ENCODE measurements around the gene SPAM1.
"Not testable (repeated sequence)": the region's sequence is repeated elsewhere in the genome, so short reads cannot be mapped to it uniquely, and the experiment has no call there.

SPAM1 gene

GRCh38 chr7:123998921-123999320, 73.9 kb downstream of the SPAM1 start:
- FAIRE-seq = no peak
- TF ChIP-seq POU2F2 (IDR thresholded peaks at IDR 0.05; ENCODE audit: low read depth, low read length) = no peak
- no peak for TF ChIP-seq POLR2AphosphoS5 (IDR thresholded peaks at IDR 0.05; ENCODE audit: low read depth, low read length)
- no peak for TF ChIP-seq POLR2A (IDR thresholded peaks at IDR 0.05; ENCODE audit: low read depth, low read length)
- TF ChIP-seq SPI1 (IDR thresholded peaks at IDR 0.05; ENCODE audit: low read depth, low read length) = no peak
- TF ChIP-seq PAX5 (IDR thresholded peaks at IDR 0.05; ENCODE audit: insufficient read depth, low read length, severe bottlenecking) = no peak
- TF ChIP-seq TAF1 (IDR thresholded peaks at IDR 0.05; ENCODE audit: low read depth, low read length) = no peak
- DNase-seq (ENCODE audit: insufficient read length, low spot score) = no peak

DNA sequence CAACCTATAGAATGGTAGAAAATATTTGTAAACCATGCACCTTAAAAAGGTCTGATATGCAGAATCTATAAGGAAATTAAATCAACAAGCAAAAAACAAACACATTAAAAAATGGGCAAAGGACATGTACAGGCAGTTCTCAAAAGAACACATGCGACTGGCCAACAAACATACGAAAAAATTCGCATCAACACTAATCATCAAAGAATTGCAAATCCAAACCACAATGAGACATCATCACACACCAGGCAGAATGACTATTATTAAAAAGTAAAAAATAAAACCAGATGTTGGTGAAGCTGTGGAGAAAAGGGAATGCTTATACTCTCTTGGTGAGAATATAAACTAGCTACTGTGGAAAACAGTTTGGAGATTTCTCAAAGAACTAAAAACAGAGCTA, 74.7 kb downstream of the SPAM1 start:
- FAIRE-seq (no peak), DNase-seq (ENCODE audit: insufficient read length, low spot score) (no peak)
- no peak for TF ChIP-seq POU2F2 (IDR thresholded peaks at IDR 0.05; ENCODE audit: low read depth, low read length)
- no peak for TF ChIP-seq SPI1 (IDR thresholded peaks at IDR 0.05; ENCODE audit: low read depth, low read length)
- no peak for TF ChIP-seq PAX5 (IDR thresholded peaks at IDR 0.05; ENCODE audit: insufficient read depth, low read length, severe bottlenecking)
- no peak for TF ChIP-seq TAF1 (IDR thresholded peaks at IDR 0.05; ENCODE audit: low read depth, low read length)
- no peak for TF ChIP-seq POLR2AphosphoS5 (IDR thresholded peaks at IDR 0.05; ENCODE audit: low read depth, low read length)
- TF ChIP-seq POLR2A (IDR thresholded peaks at IDR 0.05; ENCODE audit: low read depth, low read length) = no peak

DNA sequence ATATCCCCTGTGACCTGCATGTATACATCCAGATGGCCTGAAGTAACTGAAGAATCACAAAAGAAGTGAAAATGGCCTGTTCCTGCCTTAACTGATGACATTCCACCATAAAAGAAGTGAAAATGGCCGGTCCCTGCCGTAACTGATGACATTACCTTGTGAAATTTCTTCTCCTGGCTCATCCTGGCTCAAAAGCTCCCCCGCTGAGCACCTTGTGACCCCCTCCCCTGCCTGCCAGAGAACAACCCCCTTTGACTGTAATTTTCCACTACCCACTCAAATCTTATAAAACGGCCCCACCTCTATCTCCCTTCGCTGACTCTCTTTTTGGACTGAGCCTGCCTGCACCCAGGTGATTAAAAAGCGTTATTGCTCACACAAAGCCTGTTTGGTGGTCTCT, 83.3 kb downstream of the SPAM1 start:
- FAIRE-seq; DNase-seq (ENCODE audit: insufficient read length, low spot score): not testable (repeated sequence)

DNA sequence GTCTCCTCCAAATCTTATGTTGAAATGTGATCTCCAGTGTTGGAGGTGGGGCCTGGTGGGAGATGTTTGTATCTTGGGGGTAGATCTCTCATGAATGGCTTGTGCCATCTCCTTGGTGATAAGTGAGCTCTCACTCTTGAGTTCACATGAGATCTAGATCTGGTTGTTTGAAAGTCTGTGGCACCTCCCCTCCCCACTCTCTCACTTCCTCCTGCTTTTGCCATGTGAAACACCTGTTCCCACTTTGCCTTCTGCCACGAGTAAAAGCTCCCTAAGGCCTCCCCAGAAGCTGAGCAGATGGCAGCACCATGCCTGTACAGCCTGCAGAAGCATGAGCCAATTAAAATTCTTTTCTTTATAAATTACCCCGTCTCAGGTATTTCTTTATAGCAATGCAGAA, 84.3 kb downstream of the SPAM1 start:
- FAIRE-seq = no peak
- TF ChIP-seq POLR2AphosphoS5 (IDR thresholded peaks at IDR 0.05; ENCODE audit: low read depth, low read length) (no peak), TAF1 (IDR thresholded peaks at IDR 0.05; ENCODE audit: low read depth, low read length) (no peak), PAX5 (IDR thresholded peaks at IDR 0.05; ENCODE audit: insufficient read depth, low read length, severe bottlenecking) (no peak), POLR2A (IDR thresholded peaks at IDR 0.05; ENCODE audit: low read depth, low read length) (no peak), SPI1 (IDR thresholded peaks at IDR 0.05; ENCODE audit: low read depth, low read length) (peak; percentile 37; the same call in 1 of the 2 replicates), POU2F2 (IDR thresholded peaks at IDR 0.05; ENCODE audit: low read depth, low read length) (no peak)
- DNase-seq (ENCODE audit: insufficient read length, low spot score) = no peak
